Esophagus squamous epithelium (tissue), 4 donors: ENCODE results near the gene KLHL15.

ENCODE experiments used
- CTCF ChIP-seq, 6 experiments: fragments of 450-650 bp in 4 of 6; fragments of 200-600 bp in 2 of 6; sonication (generic) in 2 of 6; IDR thresholded peaks; one replicate each; pipeline ENCODE4 v1.5.1; 2016 to 2019; ENCODE audit warnings: antibody characterized with exemption in 6 of 6, mild to moderate bottlenecking in 4 of 6, moderate library complexity in 4 of 6
- POLR2A ChIP-seq, 4 donors: fragments of 450-650 bp; IDR thresholded peaks; one replicate each; pipeline ENCODE4 v1.6.1; 2017; ENCODE audit warnings: antibody characterized with exemption in 4 of 4, mild to moderate bottlenecking in 4 of 4, moderate library complexity in 3 of 4

GRCh38 chrX:23935106-23935505, 91.9 kb downstream of the KLHL15 start:
- no peak for TF ChIP-seq CTCF (IDR thresholded peaks at IDR 0.05)
- no peak for TF ChIP-seq POLR2A (IDR thresholded peaks at IDR 0.05)
